Naive B cell (primary cell): ENCODE data around the gene GINS1. TPM values are rescaled to one million over a fixed set of nuclear protein-coding genes. Genes with fewer than 3 reads are reported as not detected.
"Not testable (repeated sequence)": the region's sequence is repeated elsewhere in the genome, so short reads cannot be mapped to it uniquely, and the experiment has no call there.

Source experiments
- ATAC-seq, 2 donors: fragments of 150-1000 bp; cut with Tn5 transposase; 2 replicates each; pipeline ENCODE4 v1.10.0; 2021; ENCODE audit warnings: low read depth in 2 of 2, mild to moderate bottlenecking in 2 of 2, moderate library complexity in 2 of 2
- DNase-seq: peaks from one replicate; pipeline ENCODE4 v3.0.0; 2022
- H3K27ac Mint-ChIP-seq, 6 donors: one replicate each; pipeline ENCODE4 v1.8.0; 2020 to 2022; ENCODE audit warnings: mild to moderate bottlenecking in 6 of 6, mixed read lengths in 6 of 6, moderate library complexity in 5 of 6, inconsistent platforms in 2 of 6
- H3K27me3 Mint-ChIP-seq, 3 donors: one replicate each; pipeline ENCODE4 v1.8.0; 2021 to 2022; ENCODE audit warnings: mixed read lengths in 3 of 3, mild to moderate bottlenecking in 1 of 3
- H3K36me3 Mint-ChIP-seq, 2 donors: one replicate each; pipeline ENCODE4 v1.8.0; 2020 to 2022; ENCODE audit warnings: mixed read lengths in 2 of 2, inconsistent platforms in 1 of 2, mild to moderate bottlenecking in 1 of 2
- H3K4me1 Mint-ChIP-seq, 3 donors: one replicate each; pipeline ENCODE4 v1.8.0; 2020 to 2022; ENCODE audit warnings: mixed read lengths in 3 of 3, inconsistent platforms in 1 of 3, mild to moderate bottlenecking in 1 of 3, moderate library complexity in 1 of 3
- H3K4me3 Mint-ChIP-seq, 8 donors: one replicate each; pipeline ENCODE4 v1.8.0; 2020 to 2022; ENCODE audit warnings: mild to moderate bottlenecking in 8 of 8, mixed read lengths in 8 of 8, moderate library complexity in 8 of 8, inconsistent platforms in 2 of 8
- H3K9me3 Mint-ChIP-seq, 7 donors: one replicate each; pipeline ENCODE4 v1.8.0; 2020 to 2022; ENCODE audit warnings: mixed read lengths in 7 of 7, mild to moderate bottlenecking in 5 of 7, inconsistent platforms in 2 of 7, moderate library complexity in 1 of 7
- polyA plus RNA-seq, 6 donors: library from polyadenylated mRNA; unstranded; fragments of 300-500 nt; fragmentation: Illumina TruSeq; gene quantifications; one replicate each; pipeline ENCODE4 v1.2.3, GENCODE V29; 2021; ENCODE audit warnings: low read depth in 6 of 6

The GINS1 gene
- polyA plus RNA-seq, 6 donors from 2014 or later: 1.1 to 3.4 (median 1.8) TPM

DNA sequence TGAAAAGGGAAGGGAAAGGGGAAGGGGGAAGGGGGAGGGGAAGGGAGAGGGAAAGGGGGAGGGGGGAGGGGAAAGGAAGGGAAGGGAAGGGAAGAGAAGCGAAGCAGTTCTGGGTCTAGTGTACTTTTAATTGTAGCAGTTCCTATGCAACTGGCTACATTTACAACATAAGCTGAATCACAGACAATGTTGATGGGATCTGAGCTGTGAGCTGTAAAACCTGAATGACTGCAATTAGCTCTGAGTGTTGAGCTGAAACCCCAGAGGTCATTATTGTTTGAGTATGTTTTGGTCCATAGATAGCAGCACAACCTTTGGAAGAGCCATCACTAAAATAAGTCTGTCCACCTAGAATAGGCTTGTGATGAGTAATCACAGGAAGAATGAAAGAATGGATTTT lies 9.7 kb upstream of the GINS1 start:
- H3K4me1 Mint-ChIP-seq: peaks cover 0 to 3% (median 0%) of the 10 kb centered on the region in 3 donors
- H3K36me3 Mint-ChIP-seq: peaks cover 0 to 6% of the 10 kb centered on the region in 2 donors
- no peak for ATAC-seq
- no peak overlapping the region for H3K27ac Mint-ChIP-seq
- H3K4me3 Mint-ChIP-seq: no peak overlapping the region
- DNase-seq: no peak
- H3K27me3 Mint-ChIP-seq: peaks cover 5 to 12% (median 11%) of the 10 kb centered on the region in 3 donors
- peaks cover 5 to 14% (median 11%) of the 10 kb centered on the region in 7 donors for H3K9me3 Mint-ChIP-seq

DNA sequence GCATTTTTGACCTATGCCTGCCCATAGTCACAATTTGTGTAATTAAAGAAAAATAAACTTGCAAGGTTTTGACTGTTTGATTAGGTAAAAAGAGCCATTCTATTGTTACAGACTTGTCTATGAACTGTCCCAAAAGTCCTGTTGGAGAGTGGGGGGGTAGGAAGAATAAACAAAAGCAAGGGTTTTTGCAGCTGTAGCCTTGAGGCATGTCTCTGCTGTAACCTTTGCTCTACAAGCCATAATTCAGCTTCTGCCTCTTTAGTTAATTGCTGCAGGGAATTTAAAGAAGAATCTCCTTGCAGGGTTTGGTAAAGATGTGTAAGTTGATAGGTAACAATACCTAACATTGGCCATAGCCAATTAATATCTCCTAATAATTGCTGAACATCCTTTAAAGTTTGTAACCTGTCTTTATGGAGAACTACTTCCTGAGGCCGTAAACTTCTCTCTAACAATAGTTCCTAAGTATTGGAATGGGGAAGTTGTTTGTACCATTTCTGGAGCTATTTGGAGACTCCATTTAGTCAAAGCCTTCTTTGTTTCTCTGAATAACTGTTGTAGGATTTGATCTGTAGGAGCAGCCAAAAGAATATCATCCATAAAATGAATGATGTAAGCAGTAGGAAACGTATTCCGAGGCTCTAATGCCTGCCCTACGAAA lies 9.0 kb upstream of the GINS1 start:
- H3K36me3 Mint-ChIP-seq: peaks cover 4 to 13% of the 10 kb centered on the region in 2 donors
- H3K9me3 Mint-ChIP-seq: peaks cover 9 to 21% (median 16%) of the 10 kb centered on the region in 7 donors
- no peak overlapping the region for H3K27ac Mint-ChIP-seq
- peaks cover 0 to 2% (median 0%) of the 10 kb centered on the region in 3 donors for H3K4me1 Mint-ChIP-seq
- no peak overlapping the region for H3K4me3 Mint-ChIP-seq
- H3K27me3 Mint-ChIP-seq: peaks cover 5 to 12% (median 11%) of the 10 kb centered on the region in 3 donors
- ATAC-seq (no peak), DNase-seq (no peak)

DNA sequence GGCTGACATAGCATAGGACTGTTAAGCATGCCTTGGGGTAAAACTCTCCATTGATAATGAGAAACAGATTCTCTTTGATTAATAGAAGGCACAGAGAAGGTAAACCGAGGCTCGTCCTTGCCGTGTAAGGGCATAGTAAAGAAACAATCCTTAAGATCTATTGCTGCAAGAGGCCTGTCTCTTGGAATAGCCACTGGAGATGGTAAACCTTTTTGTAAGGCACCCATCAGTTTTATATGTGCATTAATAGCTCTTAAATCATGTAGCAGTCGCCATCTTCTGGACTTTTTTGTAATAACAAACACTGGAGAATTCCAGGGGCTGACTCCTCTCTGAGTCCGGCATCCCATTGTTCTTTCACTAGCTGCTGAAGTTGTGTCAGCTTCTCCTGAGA lies 8.4 kb upstream of the GINS1 start:
- DNase-seq: peak; percentile 38
- Mint-ChIP-seq H3K4me1 (no peaks in the 10 kb centered on the region), H3K27ac (no peak overlapping the region), H3K9me3 (peaks cover 11 to 27% (median 18%) of the 10 kb centered on the region in 7 donors), H3K27me3 (peaks cover 5 to 12% (median 11%) of the 10 kb centered on the region in 3 donors), H3K36me3 (peaks cover 6 to 18% of the 10 kb centered on the region in 2 donors), H3K4me3 (no peak overlapping the region)
- peak; percentile 63 to 70 for ATAC-seq

DNA sequence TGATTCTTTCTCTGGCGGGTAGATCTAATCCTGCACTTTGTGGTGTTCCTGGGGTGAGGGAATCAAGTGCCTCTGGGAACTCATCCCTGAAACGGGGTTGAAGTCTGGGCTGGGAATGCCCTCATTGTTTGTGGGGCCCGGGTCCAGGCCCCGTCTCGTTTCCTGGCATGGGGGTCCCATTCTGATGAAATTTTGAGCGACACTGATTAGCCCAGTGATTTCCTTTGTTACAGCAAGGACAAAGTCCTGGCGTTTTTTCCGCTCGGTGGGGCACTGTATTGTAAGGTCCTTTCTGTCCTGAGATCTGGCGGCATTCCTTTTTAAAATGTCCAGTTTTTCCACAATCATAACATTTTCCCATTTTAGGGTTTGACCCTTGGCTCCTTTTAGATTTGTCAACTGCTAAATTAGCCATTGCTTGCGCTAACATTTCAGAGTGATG lies 7.2 kb upstream of the GINS1 start:
- ATAC-seq, H3K4me1 Mint-ChIP-seq: not testable (repeated sequence)
- peaks cover 6 to 22% of the 10 kb centered on the region in 2 donors for H3K36me3 Mint-ChIP-seq

DNA sequence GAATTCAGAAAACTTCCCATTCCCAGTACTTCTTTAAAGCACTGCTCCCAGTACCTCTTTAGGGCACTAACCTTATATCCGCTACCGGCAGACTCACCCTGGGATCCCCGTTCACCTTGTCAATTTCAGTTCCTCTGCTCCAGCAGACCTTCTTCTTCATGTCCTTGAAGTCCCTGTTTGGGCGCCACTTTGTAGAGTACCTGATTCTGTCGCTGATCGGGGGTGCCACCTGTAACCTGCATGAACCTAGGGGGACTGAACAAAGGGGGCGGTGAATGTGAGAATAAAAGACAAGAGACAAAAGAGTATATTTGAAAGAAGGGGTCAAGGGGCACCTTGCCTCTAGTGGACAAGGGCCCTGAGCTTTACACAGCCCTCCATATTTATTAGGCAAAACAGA lies 4.9 kb upstream of the GINS1 start:
- no peak for DNase-seq
- Mint-ChIP-seq H3K27me3 (no peaks in the 10 kb centered on the region), H3K27ac (no peak overlapping the region), H3K4me3 (no peak overlapping the region), H3K4me1 (peaks cover 6 to 7% (median 7%) of the 10 kb centered on the region in 3 donors), H3K9me3 (peaks cover 14 to 33% (median 21%) of the 10 kb centered on the region in 7 donors), H3K36me3 (peaks cover 6 to 22% of the 10 kb centered on the region in 2 donors)
- ATAC-seq: no peak

More for the DNA sequence above, 7.2 kb upstream of the GINS1 start:
- H3K27ac Mint-ChIP-seq: peak overlapping the region in 1 of 6 donors; percentile 67
- H3K4me3 Mint-ChIP-seq, DNase-seq: not testable (repeated sequence)
- peaks cover 5 to 12% (median 11%) of the 10 kb centered on the region in 3 donors for H3K27me3 Mint-ChIP-seq
- H3K9me3 Mint-ChIP-seq: peaks cover 14 to 33% (median 21%) of the 10 kb centered on the region in 7 donors

DNA sequence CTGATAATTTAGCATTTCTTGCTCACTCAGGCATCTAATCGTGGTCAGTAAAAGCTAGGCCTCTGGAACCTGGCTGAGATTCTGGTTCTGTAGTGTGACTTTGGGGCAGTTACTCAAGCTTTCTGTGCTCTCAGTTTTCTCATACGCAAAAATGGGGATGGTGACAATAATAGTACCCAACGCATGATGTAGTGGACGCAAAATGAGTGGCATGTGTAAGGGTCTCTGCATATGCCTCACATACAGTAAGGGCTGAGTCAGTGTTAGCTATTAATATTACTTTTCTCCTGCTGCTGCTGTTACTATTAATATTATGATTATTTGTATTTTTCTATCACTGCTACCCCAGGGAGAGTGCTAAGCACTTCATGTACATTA lies 686 bp downstream of the GINS1 start:
- Mint-ChIP-seq H3K9me3 (peaks cover 5 to 15% (median 9%) of the 10 kb centered on the region in 7 donors), H3K27me3 (no peaks in the 10 kb centered on the region), H3K36me3 (peaks cover 5 to 13% of the 10 kb centered on the region in 2 donors), H3K27ac (peak overlapping the region in 5 of 6 donors; percentile 29 to 86 (median 65)), H3K4me1 (peaks cover 16 to 21% (median 20%) of the 10 kb centered on the region in 3 donors), H3K4me3 (peak overlapping the region; percentile 87 to 97 (median 92))
- DNase-seq: no peak
- ATAC-seq: no peak

DNA sequence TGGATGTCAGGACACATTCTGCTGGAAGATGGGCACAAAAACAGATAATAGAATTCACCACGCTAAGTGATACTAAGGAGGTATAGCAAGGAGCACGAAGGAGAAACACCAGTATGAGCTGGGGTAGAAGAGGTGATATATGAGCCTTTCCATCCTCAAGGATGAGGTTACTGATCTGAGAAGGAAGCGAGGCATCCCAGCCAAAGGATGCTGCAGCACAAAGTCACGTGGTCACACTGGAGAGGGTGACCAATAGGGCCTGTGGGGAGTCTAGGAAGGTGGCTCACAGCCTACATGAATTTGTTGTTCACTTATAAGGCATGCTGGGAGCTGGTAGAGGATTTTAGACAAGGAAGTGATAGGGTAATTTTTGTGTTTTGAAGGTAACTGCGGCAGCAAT lies 1.4 kb downstream of the GINS1 start:
- H3K27ac Mint-ChIP-seq: peak overlapping the region in 2 of 6 donors; percentile 35 to 83
- H3K4me3 Mint-ChIP-seq: peak overlapping the region in 3 of 8 donors; percentile 8 to 51 (median 42)
- peaks cover 16 to 21% (median 20%) of the 10 kb centered on the region in 3 donors for H3K4me1 Mint-ChIP-seq
- peaks cover 0 to 6% of the 10 kb centered on the region in 2 donors for H3K36me3 Mint-ChIP-seq
- no peak for ATAC-seq
- no peaks in the 10 kb centered on the region for H3K27me3 Mint-ChIP-seq
- no peak for DNase-seq
- peaks cover 0 to 8% (median 4%) of the 10 kb centered on the region in 7 donors for H3K9me3 Mint-ChIP-seq

DNA sequence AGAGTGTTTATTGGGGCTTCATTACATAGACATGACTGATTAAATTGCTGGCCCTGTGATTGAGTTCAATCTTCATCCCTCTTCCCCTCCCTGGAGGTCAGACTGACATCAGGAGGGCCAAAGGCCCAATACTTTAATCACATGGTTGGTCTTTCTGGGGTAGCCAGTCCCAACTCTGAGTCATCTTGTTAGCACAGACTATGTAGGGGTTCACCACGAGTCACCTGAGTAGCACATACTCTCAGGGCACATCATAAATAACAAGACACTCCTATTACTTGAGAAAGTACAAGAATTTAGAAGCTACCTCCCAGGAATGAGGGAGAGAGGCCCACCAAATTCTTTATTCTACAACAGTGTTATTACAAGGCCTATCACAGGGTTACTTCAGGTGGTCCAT lies 11.3 kb downstream of the GINS1 start:
- H3K4me3 Mint-ChIP-seq: no peak overlapping the region
- H3K4me1 Mint-ChIP-seq: no peaks in the 10 kb centered on the region
- H3K27me3 Mint-ChIP-seq: no peaks in the 10 kb centered on the region
- DNase-seq (no peak), ATAC-seq (no peak)
- H3K27ac Mint-ChIP-seq: peak overlapping the region in 1 of 6 donors; percentile 19
- H3K9me3 Mint-ChIP-seq: no peaks in the 10 kb centered on the region
- no peaks in the 10 kb centered on the region for H3K36me3 Mint-ChIP-seq

DNA sequence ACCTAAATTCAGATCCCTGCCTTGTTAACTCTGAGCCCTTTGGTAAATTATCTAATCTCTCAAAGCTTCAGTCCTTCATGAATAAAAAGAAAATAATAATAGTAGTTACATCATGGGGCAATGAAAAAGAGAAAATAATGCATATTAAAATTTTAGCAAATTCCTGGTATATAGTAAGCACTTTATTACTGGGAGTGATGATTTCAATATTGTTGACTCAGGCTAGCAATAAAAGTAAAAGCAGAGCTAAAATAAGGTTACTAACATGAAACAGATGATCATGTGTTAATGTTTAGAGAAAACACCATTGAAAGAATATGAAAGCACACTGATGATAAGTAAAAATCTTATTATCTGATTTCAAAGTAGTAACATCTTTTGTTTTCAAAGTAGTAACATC lies 13.6 kb downstream of the GINS1 start:
- Mint-ChIP-seq H3K27me3 (no peaks in the 10 kb centered on the region), H3K9me3 (no peaks in the 10 kb centered on the region), H3K4me1 (no peaks in the 10 kb centered on the region), H3K36me3 (no peaks in the 10 kb centered on the region), H3K4me3 (no peak overlapping the region), H3K27ac (no peak overlapping the region)
- DNase-seq (no peak), ATAC-seq (no peak)

DNA sequence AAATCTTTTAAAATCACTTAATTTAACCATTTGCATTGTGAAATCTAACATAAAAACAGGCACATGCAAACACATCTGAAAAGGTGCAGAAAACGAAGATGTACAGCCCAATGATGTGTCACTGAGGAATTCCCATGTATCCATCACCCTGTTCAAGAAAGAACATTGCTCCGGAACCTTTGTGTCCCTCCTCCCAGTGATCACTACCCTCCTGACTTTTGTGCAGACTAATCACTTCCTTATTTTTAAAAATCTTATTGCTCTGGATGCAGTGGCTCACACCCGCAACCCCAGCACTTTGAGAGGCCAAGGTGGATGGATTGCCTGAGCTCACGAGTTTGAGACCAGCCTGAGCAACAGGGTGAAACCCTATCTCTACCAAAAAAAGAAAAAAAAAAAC lies 14.6 kb downstream of the GINS1 start:
- no peaks in the 10 kb centered on the region for H3K9me3 Mint-ChIP-seq
- no peak overlapping the region for H3K27ac Mint-ChIP-seq
- DNase-seq (no peak), ATAC-seq (no peak)
- no peaks in the 10 kb centered on the region for H3K36me3 Mint-ChIP-seq
- no peaks in the 10 kb centered on the region for H3K4me1 Mint-ChIP-seq
- H3K27me3 Mint-ChIP-seq: no peaks in the 10 kb centered on the region
- H3K4me3 Mint-ChIP-seq: no peak overlapping the region

DNA sequence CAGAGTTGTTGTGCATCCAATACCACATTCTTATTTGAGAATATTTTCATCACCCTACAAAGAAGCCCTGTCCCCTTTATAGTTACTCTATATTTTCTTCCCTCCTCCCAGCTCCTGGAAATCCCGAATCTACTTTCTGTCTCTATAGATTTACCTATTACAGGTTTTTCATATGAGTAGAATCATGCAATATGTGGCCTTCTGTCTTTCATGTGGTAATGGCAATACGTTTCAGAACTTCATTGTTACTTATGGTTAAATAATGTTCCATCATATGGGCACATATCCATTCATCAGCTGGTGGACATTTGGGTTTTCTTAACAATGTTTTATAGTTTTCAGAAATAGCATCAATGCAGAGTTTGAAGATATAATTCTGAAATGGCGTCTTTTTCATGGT lies 17.1 kb downstream of the GINS1 start:
- Mint-ChIP-seq H3K27ac (no peak overlapping the region), H3K9me3 (no peaks in the 10 kb centered on the region), H3K4me3 (no peak overlapping the region), H3K27me3 (no peaks in the 10 kb centered on the region), H3K4me1 (no peaks in the 10 kb centered on the region), H3K36me3 (no peaks in the 10 kb centered on the region)
- no peak for ATAC-seq
- DNase-seq: no peak

DNA sequence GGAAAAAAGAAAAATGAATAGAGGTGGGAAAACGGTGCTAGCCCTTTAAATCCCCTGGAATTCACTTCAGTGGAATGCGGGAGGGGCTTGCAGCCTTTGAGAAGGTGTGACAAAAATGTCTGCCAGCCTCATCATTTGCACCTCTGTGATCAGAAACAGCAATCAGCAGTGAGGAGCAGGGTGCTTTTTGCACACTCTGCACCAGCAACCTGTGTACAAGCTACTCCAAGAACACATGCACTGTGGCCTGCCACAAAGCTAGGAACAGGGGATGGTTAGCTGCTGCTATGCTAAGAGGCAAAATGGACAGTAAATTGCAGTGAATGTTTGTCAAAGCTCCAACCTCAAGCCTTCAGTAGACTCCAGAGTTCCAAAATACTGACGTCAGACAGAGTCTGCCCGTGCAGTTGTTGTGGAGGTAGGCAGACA lies 29.7 kb downstream of the GINS1 start:
- Mint-ChIP-seq H3K36me3 (no peaks in the 10 kb centered on the region), H3K4me1 (peaks cover 6 to 16% (median 7%) of the 10 kb centered on the region in 3 donors), H3K27me3 (no peaks in the 10 kb centered on the region), H3K27ac (no peak overlapping the region), H3K9me3 (no peaks in the 10 kb centered on the region), H3K4me3 (no peak overlapping the region)
- no peak for DNase-seq
- no peak for ATAC-seq

DNA sequence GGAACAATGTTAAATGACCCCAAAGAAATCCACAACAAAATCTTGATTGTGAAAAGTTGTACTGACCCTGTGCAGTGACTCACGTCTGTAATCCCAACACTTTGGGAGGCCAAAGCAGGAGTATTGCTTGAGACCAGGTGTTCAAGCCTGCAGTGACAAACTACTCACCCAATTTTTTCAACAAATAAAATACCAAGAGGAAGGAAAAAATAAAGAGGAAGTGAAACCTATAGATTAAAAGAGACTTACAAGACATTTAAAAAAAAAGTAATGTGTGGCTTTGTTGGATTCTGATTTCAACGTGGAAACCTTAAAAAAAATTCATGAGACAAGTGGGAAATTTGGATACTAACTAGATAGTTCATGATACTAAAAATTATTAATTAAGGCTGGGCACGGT lies 31.9 kb downstream of the GINS1 start:
- H3K27me3 Mint-ChIP-seq: no peaks in the 10 kb centered on the region
- ATAC-seq: peak; percentile 51 to 80
- peak; percentile 41 for DNase-seq
- peak overlapping the region in 7 of 8 donors; percentile 30 to 61 (median 51) for H3K4me3 Mint-ChIP-seq
- peaks cover 0 to under 1% of the 10 kb centered on the region in 2 donors for H3K36me3 Mint-ChIP-seq
- peaks cover 6 to 16% (median 7%) of the 10 kb centered on the region in 3 donors for H3K4me1 Mint-ChIP-seq
- peak overlapping the region in 4 of 6 donors; percentile 4 to 68 (median 55) for H3K27ac Mint-ChIP-seq
- H3K9me3 Mint-ChIP-seq: no peaks in the 10 kb centered on the region

DNA sequence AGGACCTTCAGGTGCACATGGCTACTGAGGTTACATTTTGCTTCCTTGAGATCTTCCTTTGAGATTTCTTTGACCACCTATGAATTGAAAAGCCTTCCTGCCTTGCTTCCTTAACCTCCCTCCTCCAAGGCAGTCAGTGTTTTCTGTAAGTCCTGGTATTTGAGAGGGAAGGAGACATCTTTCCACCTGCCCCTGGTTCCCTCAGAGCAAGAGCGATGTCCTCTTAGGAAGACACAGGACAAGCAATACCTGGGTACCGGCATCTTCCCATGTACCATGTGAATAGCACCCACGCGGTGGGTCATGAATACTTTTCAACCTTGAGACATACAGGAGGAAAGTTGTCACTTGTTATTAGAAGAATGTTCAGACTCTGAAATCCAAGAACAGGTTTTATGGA lies 37.1 kb downstream of the GINS1 start:
- Mint-ChIP-seq H3K9me3 (peaks cover 0 to 7% (median 0%) of the 10 kb centered on the region in 7 donors), H3K4me3 (no peak overlapping the region), H3K4me1 (peaks cover under 1 to 13% (median 2%) of the 10 kb centered on the region in 3 donors), H3K27ac (peak overlapping the region in 1 of 6 donors; percentile 21), H3K36me3 (peaks cover 8 to 16% of the 10 kb centered on the region in 2 donors), H3K27me3 (no peaks in the 10 kb centered on the region)
- no peak for ATAC-seq
- DNase-seq: no peak
